ENCODE measurements around the gene IL17F.

Gene IL17F

DNA sequence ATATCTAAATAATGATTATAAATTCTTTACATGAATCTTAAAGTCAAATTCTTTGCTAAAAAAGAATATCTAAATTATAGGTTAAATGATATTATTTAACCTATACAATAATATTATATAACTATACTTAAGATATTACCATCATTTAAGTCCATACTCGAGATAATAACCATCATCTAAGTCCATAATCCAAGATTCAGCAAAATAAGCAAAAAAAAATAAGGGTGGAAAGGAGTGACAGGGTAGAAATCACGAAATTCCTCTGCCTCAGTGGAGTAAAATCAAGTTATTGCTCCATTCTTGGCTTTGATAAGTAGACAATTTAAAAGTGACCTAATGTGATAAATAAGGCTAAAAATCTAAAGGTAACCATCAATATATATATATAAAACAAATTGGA, 48.4 kb downstream of the IL17F start:
- no peak for FAIRE-seq

DNA sequence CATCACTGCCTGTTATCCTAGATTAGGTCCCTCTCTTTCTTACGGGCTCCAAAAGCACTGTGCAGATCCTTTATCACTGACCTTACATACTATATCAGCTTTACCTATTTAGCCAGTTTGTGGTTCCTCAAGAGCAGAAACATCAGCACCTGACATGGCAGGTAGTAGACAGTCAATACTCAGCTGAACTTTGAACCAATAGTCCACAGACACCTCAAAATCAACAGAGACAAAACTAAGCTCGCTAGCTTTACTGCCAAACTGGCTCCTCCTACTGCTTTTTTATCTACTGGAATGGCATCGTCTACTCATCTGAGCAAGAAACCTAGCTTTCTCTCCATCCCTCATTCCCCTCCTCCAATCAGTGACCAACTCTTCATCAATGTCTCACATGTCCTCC, 52.5 kb downstream of the IL17F start:
- DNase-seq (ENCODE audit: insufficient read length, low spot score) (no peak), FAIRE-seq (no peak)

More for the DNA sequence above, 48.4 kb downstream of the IL17F start:
- no peak for DNase-seq (ENCODE audit: insufficient read length, low spot score)

DNA sequence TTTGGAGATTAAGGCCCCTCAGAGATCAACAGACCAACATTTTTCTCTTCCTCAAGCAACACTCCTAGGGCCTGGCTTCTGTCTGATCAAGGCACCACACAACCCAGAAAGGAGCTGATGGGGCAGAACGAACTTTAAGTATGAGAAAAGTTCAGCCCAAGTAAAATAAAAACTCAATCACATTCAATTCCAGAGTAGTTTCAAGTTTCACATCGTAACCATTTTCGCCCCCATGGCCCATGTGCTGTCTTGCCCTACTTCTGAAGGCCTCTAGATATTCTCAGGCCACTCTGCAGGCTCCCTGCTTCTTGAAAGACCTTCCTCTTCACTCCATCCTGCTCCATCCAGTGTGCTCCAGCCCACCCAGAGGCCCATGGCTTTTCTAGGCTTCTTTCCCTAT, 53.9 kb downstream of the IL17F start:
- DNase-seq (ENCODE audit: insufficient read length, low spot score) (no peak), FAIRE-seq (no peak)

DNA sequence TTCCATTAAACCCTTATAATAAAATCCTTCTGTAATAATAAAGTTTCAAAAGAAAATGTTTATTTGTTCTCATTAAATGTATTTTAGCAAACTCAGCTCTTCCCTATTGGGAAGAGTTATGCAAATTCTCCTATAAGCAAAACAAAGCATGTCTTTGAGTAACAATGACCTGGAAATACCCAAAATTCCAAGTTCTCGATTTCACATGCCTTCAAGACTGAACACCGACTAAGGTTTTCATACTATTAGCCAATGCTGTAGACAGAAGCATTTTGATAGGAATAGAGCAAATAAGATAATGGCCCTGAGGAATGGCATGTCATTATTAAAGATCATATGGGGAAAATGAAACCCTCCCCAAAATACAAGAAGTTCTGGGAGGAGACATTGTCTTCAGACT, 54.3 kb downstream of the IL17F start:
- FAIRE-seq (no peak), DNase-seq (ENCODE audit: insufficient read length, low spot score) (no peak)

DNA sequence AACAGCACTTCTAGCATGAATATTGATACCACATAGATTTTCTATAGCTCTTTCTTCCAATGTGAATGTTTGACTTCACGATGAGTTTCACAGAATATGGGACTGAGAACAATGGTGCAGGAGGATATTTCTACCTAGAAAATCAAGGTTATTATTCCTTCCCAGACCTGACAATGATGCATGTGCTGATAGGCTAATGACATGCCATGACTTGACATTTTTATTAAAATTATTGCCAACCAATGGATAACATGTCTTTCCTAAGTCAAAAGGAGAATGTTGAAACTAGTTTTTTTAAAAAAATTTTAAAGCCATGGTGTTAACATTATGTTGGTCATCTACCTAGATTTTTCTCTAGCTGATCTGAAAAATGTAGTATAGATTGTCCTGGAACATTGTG, 57.2 kb downstream of the IL17F start:
- DNase-seq (ENCODE audit: insufficient read length, low spot score): no peak
- FAIRE-seq: no peak
